Panc1 (cell line): Measurements from ENCODE around the gene TNNT3. TPM values are rescaled to one million over a fixed set of nuclear protein-coding genes. Genes with fewer than 3 reads are reported as not detected.

Experiments used
- ATAC-seq: fragments of 200-7000 bp; cut with Tn5 transposase; 2 replicates; pipeline ENCODE4 v1.9.1; 2020; ENCODE audit warnings: mild to moderate bottlenecking, moderate library complexity
- BruUV-seq: library from RNA; stranded (reverse); fragments of 400-500 nt; replicated peaks from 2 replicates; lab custom pipeline; 2021; lab: Mats Ljungman, UMichigan
- CTCF ChIA-PET: fragments of 300-600 bp; sonication (Branson Sonifier 250); formaldehyde crosslinking; loops from one replicate; lab custom pipeline; 2022; ENCODE audit warnings: antibody characterized with exemption; lab: Charles Lee
- POLR2A ChIA-PET: fragments of 300-600 bp; sonication (Branson Sonifier 250); formaldehyde crosslinking; loops from one replicate; lab custom pipeline; 2022; ENCODE audit warnings: antibody characterized with exemption; lab: Charles Lee
- DNase-seq: peaks from one replicate; pipeline ENCODE4 v3.0.0-alpha.2; 2010; ENCODE audit warnings: low read depth, low spot score
- H3K27ac ChIP-seq: 2 replicates; pipeline ENCODE4 v1.5.1; 2011; ENCODE audit warnings: mild to moderate bottlenecking, low read length, inconsistent platforms
- H3K27me3 ChIP-seq: fragments of 200-500 bp; sonication (Bioruptor generic); 2 replicates; pipeline ENCODE4 v1.6.0; 2014; ENCODE audit warnings: low read length, inconsistent platforms; ENCODE audit not compliant: control insufficient read depth, insufficient read depth
- H3K36me3 ChIP-seq: fragments of 200-500 bp; sonication (Bioruptor generic); 2 replicates; pipeline ENCODE4 v1.5.1; 2014; ENCODE audit warnings: inconsistent platforms, mild to moderate bottlenecking, low read length, moderate library complexity; ENCODE audit not compliant: control insufficient read depth, insufficient read depth
- H3K4me1 ChIP-seq: 2 replicates; pipeline ENCODE4 v1.5.1; 2011; ENCODE audit warnings: inconsistent platforms, mild to moderate bottlenecking, low read length, moderate library complexity; ENCODE audit not compliant: control insufficient read depth, insufficient read depth
- H3K4me3 ChIP-seq, 2 experiments: 2 replicates each; pipeline ENCODE4 v1.5.1; 2011 to 2012; ENCODE audit warnings: low read depth in 2 of 2, low read length in 2 of 2, mild to moderate bottlenecking in 2 of 2, inconsistent platforms in 1 of 2, moderate library complexity in 1 of 2
- H3K9me3 ChIP-seq: fragments of 200-500 bp; sonication (Bioruptor generic); 2 replicates; pipeline ENCODE4 v1.5.1; 2014; ENCODE audit warnings: low read depth, mild to moderate bottlenecking, inconsistent platforms, low read length, moderate library complexity; ENCODE audit not compliant: control insufficient read depth, insufficient read depth
- in situ Hi-C: cut with HindIII; loops from 2 replicates; pipeline ENCODE4 v1.10.0; 2016; ENCODE audit warnings: low sequenced_read_pairs, low pct_unique_long_range_greater_than_20kb
- intact Hi-C: fragments of 100-400 bp; cut with micrococcal nuclease; formaldehyde crosslinking; loops from one replicate; pipeline ENCODE4 v1.10.0; 2022; ENCODE audit not compliant: unreplicated experiment
- total RNA-seq: library from RNA; stranded (reverse); gene quantifications from one replicate; pipeline ENCODE4 v1.2.1, GENCODE V29; 2021; ENCODE audit not compliant: unreplicated experiment
- TF ChIP-seq, protein P1 (sequence below): fragments of 450-650 bp; IDR thresholded peaks from 2 replicates; pipeline ENCODE4 v1.5.1; 2017; ENCODE audit warnings: mild to moderate bottlenecking
- TF ChIP-seq, protein P2 (sequence below), 2 experiments: IDR thresholded peaks; 2 replicates each; pipeline ENCODE4 v1.6.1; 2011 to 2012; ENCODE audit warnings: low read depth in 2 of 2, control low read depth in 1 of 2, low read length in 1 of 2, mild to moderate bottlenecking in 1 of 2, moderate library complexity in 1 of 2; ENCODE audit not compliant: insufficient read depth in 1 of 2

Gene TNNT3
- total RNA-seq, 1 experiment from 2014 or later = 0.41 TPM

DNA sequence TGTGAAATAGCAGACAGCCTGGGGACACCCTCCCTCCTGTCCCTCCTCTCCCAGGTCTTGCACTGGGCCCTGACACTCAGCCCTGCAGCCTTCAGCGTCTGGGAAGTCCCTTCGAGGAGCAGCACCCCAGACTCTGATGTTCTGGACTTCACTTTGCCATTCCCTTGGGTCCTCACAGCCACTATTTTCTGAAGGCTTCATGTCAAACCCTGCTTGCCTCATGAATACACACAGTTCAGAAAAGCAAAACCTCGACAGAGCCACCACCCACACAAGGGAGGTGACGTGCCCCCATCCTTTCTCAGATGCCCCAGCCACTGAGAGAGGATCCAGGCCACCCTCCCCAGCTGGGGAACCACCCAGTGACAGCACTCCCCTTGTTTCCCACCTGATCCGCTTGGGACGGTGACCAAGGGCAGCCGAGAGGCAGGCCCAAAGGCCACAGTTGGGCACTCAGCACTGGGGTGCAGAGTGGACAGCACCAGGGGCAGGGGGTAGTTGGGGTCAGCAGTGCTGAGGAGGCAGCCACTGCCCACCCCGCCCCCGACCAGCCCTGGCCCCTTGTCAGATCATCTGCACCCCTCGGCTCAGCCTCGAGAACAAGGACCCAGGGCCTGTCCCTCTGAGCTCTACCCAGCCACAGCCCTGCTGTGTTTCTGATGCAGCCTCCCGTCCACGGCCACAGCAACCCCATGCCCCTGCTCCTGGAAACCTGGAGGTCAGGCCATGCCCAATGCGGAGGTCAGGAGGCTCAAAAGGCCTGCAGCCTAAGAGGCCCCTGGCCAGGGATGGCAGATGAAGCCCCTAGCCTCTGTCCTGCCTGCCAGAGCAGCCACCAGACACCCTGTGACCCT lies 3.1 kb upstream of the TNNT3 start:
- ATAC-seq (no peak), DNase-seq (no peak)
- BruUV-seq = no TSS peak
- CTCF ChIA-PET = interaction anchor here (0.6 to 1.7 kb wide), 3 partner anchors 34 to 222 kb away, joined by 3 to 15 read pairs (median 8); no protein-coding TSS in a partner anchor
- in situ Hi-C loops = no loop called here
- intact Hi-C loops = loop anchor here (1.0 kb wide), 1 partner anchor 23 kb away; no protein-coding TSS in a partner anchor
- H3K27me3 ChIP-seq = no peaks in the 10 kb centered on the region; the same call in 1 of the 2 replicates
- peaks cover 5% of the 10 kb centered on the region for H3K4me1 ChIP-seq
- TF ChIP-seq, protein P1, sequence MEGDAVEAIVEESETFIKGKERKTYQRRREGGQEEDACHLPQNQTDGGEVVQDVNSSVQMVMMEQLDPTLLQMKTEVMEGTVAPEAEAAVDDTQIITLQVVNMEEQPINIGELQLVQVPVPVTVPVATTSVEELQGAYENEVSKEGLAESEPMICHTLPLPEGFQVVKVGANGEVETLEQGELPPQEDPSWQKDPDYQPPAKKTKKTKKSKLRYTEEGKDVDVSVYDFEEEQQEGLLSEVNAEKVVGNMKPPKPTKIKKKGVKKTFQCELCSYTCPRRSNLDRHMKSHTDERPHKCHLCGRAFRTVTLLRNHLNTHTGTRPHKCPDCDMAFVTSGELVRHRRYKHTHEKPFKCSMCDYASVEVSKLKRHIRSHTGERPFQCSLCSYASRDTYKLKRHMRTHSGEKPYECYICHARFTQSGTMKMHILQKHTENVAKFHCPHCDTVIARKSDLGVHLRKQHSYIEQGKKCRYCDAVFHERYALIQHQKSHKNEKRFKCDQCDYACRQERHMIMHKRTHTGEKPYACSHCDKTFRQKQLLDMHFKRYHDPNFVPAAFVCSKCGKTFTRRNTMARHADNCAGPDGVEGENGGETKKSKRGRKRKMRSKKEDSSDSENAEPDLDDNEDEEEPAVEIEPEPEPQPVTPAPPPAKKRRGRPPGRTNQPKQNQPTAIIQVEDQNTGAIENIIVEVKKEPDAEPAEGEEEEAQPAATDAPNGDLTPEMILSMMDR = no peak
- no peak overlapping the region for H3K27ac ChIP-seq
- POLR2A ChIA-PET = no interaction called here
- H3K36me3 ChIP-seq = no peaks in the 10 kb centered on the region
- no peaks in the 10 kb centered on the region for H3K9me3 ChIP-seq
- H3K4me3 ChIP-seq = no peak overlapping the region

DNA sequence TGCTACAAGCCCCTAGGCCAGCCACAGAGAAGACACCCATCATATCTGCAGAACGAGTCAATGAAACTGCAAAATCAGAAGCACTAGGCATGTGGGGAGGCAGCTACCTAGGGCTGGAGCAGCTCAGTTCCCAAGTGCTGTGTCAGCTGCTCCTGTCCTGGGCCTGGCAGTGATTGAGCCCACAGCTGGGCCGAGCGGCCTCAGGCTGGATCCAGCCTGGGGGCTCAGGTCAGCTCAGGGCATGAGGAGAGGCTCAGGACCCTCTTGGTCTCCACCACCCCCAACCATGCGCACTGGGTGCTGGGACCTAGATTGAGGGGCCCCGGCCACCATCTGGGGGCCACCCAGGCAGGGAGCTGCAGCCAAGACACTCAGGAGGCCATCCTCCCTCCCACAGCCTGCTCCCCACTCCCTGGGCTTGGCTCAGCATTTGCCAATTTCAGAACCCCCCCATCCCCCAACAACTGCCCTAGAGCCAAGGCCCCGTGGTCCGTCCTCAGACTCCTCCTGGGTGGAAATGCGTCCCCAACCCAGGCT lies 2.4 kb upstream of the TNNT3 start:
- no peak for ATAC-seq
- intact Hi-C loops = loop anchor here (1.0 kb wide), 1 partner anchor 24 kb away; no protein-coding TSS in a partner anchor
- ChIA-PET CTCF (interaction anchor here (0.6 to 1.7 kb wide), 5 partner anchors 35 to 223 kb away, joined by 3 to 15 read pairs (median 3); no protein-coding TSS in a partner anchor), POLR2A (no interaction called here)
- peaks cover 9% of the 10 kb centered on the region for H3K4me1 ChIP-seq
- H3K27ac ChIP-seq = no peak overlapping the region
- in situ Hi-C loops = no loop called here
- no peaks in the 10 kb centered on the region for H3K9me3 ChIP-seq
- H3K4me3 ChIP-seq = no peak overlapping the region
- no peaks in the 10 kb centered on the region; the same call in 1 of the 2 replicates for H3K27me3 ChIP-seq
- BruUV-seq = no TSS peak
- no peak for DNase-seq
- TF ChIP-seq, protein P2, sequence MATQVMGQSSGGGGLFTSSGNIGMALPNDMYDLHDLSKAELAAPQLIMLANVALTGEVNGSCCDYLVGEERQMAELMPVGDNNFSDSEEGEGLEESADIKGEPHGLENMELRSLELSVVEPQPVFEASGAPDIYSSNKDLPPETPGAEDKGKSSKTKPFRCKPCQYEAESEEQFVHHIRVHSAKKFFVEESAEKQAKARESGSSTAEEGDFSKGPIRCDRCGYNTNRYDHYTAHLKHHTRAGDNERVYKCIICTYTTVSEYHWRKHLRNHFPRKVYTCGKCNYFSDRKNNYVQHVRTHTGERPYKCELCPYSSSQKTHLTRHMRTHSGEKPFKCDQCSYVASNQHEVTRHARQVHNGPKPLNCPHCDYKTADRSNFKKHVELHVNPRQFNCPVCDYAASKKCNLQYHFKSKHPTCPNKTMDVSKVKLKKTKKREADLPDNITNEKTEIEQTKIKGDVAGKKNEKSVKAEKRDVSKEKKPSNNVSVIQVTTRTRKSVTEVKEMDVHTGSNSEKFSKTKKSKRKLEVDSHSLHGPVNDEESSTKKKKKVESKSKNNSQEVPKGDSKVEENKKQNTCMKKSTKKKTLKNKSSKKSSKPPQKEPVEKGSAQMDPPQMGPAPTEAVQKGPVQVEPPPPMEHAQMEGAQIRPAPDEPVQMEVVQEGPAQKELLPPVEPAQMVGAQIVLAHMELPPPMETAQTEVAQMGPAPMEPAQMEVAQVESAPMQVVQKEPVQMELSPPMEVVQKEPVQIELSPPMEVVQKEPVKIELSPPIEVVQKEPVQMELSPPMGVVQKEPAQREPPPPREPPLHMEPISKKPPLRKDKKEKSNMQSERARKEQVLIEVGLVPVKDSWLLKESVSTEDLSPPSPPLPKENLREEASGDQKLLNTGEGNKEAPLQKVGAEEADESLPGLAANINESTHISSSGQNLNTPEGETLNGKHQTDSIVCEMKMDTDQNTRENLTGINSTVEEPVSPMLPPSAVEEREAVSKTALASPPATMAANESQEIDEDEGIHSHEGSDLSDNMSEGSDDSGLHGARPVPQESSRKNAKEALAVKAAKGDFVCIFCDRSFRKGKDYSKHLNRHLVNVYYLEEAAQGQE (IDR thresholded peaks at IDR 0.05; ENCODE audit: insufficient read depth in 1 of 2, low read depth in 2 of 2, low read length in 1 of 2) = no peak
- no peaks in the 10 kb centered on the region for H3K36me3 ChIP-seq
